H1 (cell line): Measurements from ENCODE around the gene TTC23. TPM values are rescaled to one million over a fixed set of nuclear protein-coding genes. Genes with fewer than 3 reads are reported as not detected.

Experiments
- CTCF ChIA-PET: fragments of 300-600 bp; sonication (Branson Sonifier 250); formaldehyde crosslinking; loops from one replicate; lab custom pipeline; 2021; ENCODE audit not compliant: partially characterized antibody; lab: Charles Lee
- POLR2A ChIA-PET: fragments of 300-600 bp; sonication (Branson Sonifier 250); formaldehyde crosslinking; loops from one replicate; lab custom pipeline; 2021; ENCODE audit warnings: inconsistent platforms; ENCODE audit not compliant: partially characterized antibody; lab: Charles Lee
- DNase-seq, 2 experiments: peaks; one replicate each; pipeline versions ENCODE4 v3.0.0 to v3.0.0-alpha.2; 2010 to 2022; ENCODE audit warnings: low spot score in 2 of 2, low read depth in 1 of 2, mixed read lengths in 1 of 2
- FAIRE-seq: peaks from 2 replicates; lab custom pipeline; 2011; peaks lifted over from hg19 to GRCh38; lab: Jason Lieb, UNC
- H2AFZ ChIP-seq: 2 replicates; pipeline ENCODE4 v1.8.1; 2012; ENCODE audit warnings: low read length, inconsistent platforms
- H2AK5ac ChIP-seq: 2 replicates; pipeline ENCODE4 v1.6.1; 2013; ENCODE audit warnings: low read depth, low read length
- H2BK120ac ChIP-seq: replicated peaks from 2 replicates; pipeline ENCODE3; 2013; ENCODE audit warnings: low read depth, low read length, inconsistent platforms
- H2BK12ac ChIP-seq: 2 replicates; pipeline ENCODE4 v1.6.1; 2013; ENCODE audit warnings: low read depth, low read length
- H2BK15ac ChIP-seq: 2 replicates; pipeline ENCODE4 v1.6.1; 2013; ENCODE audit warnings: low read length
- H2BK20ac ChIP-seq: 2 replicates; pipeline ENCODE4 v1.6.1; 2013; ENCODE audit warnings: low read length
- H2BK5ac ChIP-seq: 2 replicates; pipeline ENCODE4 v1.6.1; 2013; ENCODE audit warnings: low read depth, low read length
- H3K14ac ChIP-seq: 2 replicates; pipeline ENCODE4 v1.6.1; 2013; ENCODE audit warnings: inconsistent platforms; ENCODE audit not compliant: insufficient read length
- H3K18ac ChIP-seq: 2 replicates; pipeline ENCODE4 v1.6.1; 2013; ENCODE audit warnings: low read length; ENCODE audit errors: extremely low read depth
- H3K23ac ChIP-seq: 2 replicates; pipeline ENCODE4 v1.6.1; 2013; ENCODE audit warnings: inconsistent platforms; ENCODE audit not compliant: insufficient read length
- H3K23me2 ChIP-seq: 2 replicates; pipeline ENCODE4 v1.6.1; 2013; ENCODE audit warnings: low read depth, low read length
- H3K27ac ChIP-seq: 2 replicates; pipeline ENCODE4 v1.6.1; 2011; ENCODE audit warnings: low read depth, low read length, inconsistent platforms
- H3K27me3 ChIP-seq, 4 experiments: replicated peaks in 1 of 4; 1 replicate in 1 of 4; 2 replicates in 3 of 4; pipeline versions ENCODE4 v1.6.1 to v1.8.1; 2011 to 2013; ENCODE audit warnings: low read length in 3 of 4, mild to moderate bottlenecking in 3 of 4, inconsistent platforms in 2 of 4, mixed read lengths in 2 of 4, moderate library complexity in 1 of 4; ENCODE audit not compliant: control insufficient read depth in 3 of 4, insufficient read depth in 3 of 4; ENCODE audit errors: extremely low read depth in 1 of 4
- H3K36me3 ChIP-seq, 4 experiments: 2 replicates each; pipeline versions ENCODE4 v1.6.1 to v1.8.1; 2011 to 2013; ENCODE audit warnings: mild to moderate bottlenecking in 4 of 4, low read length in 3 of 4, moderate library complexity in 2 of 4, control low read depth in 1 of 4, inconsistent platforms in 1 of 4; ENCODE audit not compliant: insufficient read depth in 4 of 4, control insufficient read depth in 2 of 4
- H3K4ac ChIP-seq: replicated peaks from 2 replicates; pipeline ENCODE3; 2013; ENCODE audit warnings: low read length, low read depth, mixed read lengths, inconsistent platforms; ENCODE audit not compliant: insufficient read length
- H3K4me1 ChIP-seq, 4 experiments: replicated peaks in 1 of 4; 1 replicate in 1 of 4; 2 replicates in 3 of 4; pipeline versions ENCODE4 v1.6.1 to v1.8.1; 2011 to 2013; ENCODE audit warnings: low read length in 3 of 4, inconsistent platforms in 2 of 4, mixed read lengths in 1 of 4; ENCODE audit not compliant: insufficient read depth in 4 of 4, control insufficient read depth in 3 of 4
- H3K4me2 ChIP-seq, 2 experiments: 2 replicates each; pipeline versions ENCODE4 v1.6.1 to v1.8.1; 2011 to 2013; ENCODE audit warnings: low read depth in 2 of 2, low read length in 2 of 2, control low read depth in 1 of 2, inconsistent platforms in 1 of 2, mild to moderate bottlenecking in 1 of 2; ENCODE audit not compliant: insufficient read depth in 1 of 2
- H3K4me3 ChIP-seq, 4 experiments: fragments of 200-600, 300-600 bp in 1 of 4; sonication (generic), shearing (Covaris generic), sonication (Bioruptor Twin) in 1 of 4; 2 replicates each; pipeline versions ENCODE4 v1.5.1 to v1.8.1; 2011 to 2016; ENCODE audit warnings: low read length in 4 of 4, low read depth in 3 of 4, control low read depth in 2 of 4, inconsistent platforms in 2 of 4, mild to moderate bottlenecking in 2 of 4, mixed read lengths in 1 of 4, moderate library complexity in 1 of 4; ENCODE audit not compliant: insufficient read depth in 2 of 4; ENCODE audit errors: extremely low read depth in 1 of 4
- H3K56ac ChIP-seq: replicated peaks from 2 replicates; pipeline ENCODE3; 2013; ENCODE audit warnings: low read depth, mild to moderate bottlenecking, mixed read lengths, low read length, inconsistent platforms; ENCODE audit not compliant: insufficient read length
- H3K79me1 ChIP-seq: 2 replicates; pipeline ENCODE4 v1.6.1; 2013; ENCODE audit warnings: low read depth, low read length, control low read depth
- H3K79me2 ChIP-seq, 2 experiments: 2 replicates each; pipeline versions ENCODE4 v1.6.1 to v1.8.1; 2012 to 2013; ENCODE audit warnings: low read length in 2 of 2, mild to moderate bottlenecking in 2 of 2, inconsistent platforms in 1 of 2; ENCODE audit not compliant: insufficient read depth in 2 of 2, control insufficient read depth in 1 of 2
- H3K9ac ChIP-seq, 4 experiments: replicated peaks in 1 of 4; 1 replicate in 1 of 4; 2 replicates in 3 of 4; pipeline versions ENCODE4 v1.6.1 to v1.8.1; 2011 to 2013; ENCODE audit warnings: low read depth in 3 of 4, low read length in 3 of 4, control low read depth in 2 of 4, mild to moderate bottlenecking in 2 of 4, moderate library complexity in 2 of 4, inconsistent platforms in 1 of 4; ENCODE audit errors: extremely low read depth in 1 of 4
- H3K9me3 ChIP-seq, 2 experiments: 2 replicates each; pipeline versions ENCODE4 v1.6.1 to v1.8.1; 2012 to 2013; ENCODE audit warnings: mild to moderate bottlenecking in 2 of 2, moderate library complexity in 2 of 2, control low read depth in 1 of 2, inconsistent platforms in 1 of 2, low read depth in 1 of 2, low read length in 1 of 2, mixed read lengths in 1 of 2; ENCODE audit not compliant: insufficient read depth in 2 of 2
- H4K20me1 ChIP-seq, 2 experiments: replicated peaks in 1 of 2; 2 replicates each; pipeline versions ENCODE3 to v1.8.1; 2011 to 2013; ENCODE audit warnings: inconsistent platforms in 2 of 2, low read length in 2 of 2, mild to moderate bottlenecking in 1 of 2; ENCODE audit not compliant: insufficient read depth in 2 of 2, control insufficient read depth in 1 of 2
- H4K5ac ChIP-seq: 2 replicates; pipeline ENCODE4 v1.6.1; 2013; ENCODE audit warnings: low read length, low read depth, mixed read lengths, inconsistent platforms; ENCODE audit not compliant: insufficient read length
- H4K8ac ChIP-seq: 2 replicates; pipeline ENCODE4 v1.8.0; 2013; ENCODE audit warnings: mild to moderate bottlenecking, moderate library complexity, low read length, inconsistent platforms; ENCODE audit not compliant: insufficient read depth; ENCODE audit errors: extremely low read depth
- H4K91ac ChIP-seq: replicated peaks from 2 replicates; pipeline ENCODE3; 2013; ENCODE audit warnings: low read length, mixed read lengths, inconsistent platforms; ENCODE audit not compliant: insufficient read length
- BRCA1 ChIP-seq: IDR thresholded peaks from 2 replicates; pipeline ENCODE4 v1.6.1; 2012; ENCODE audit warnings: low read depth, low read length, improper control_type of control experiment
- CHD2 ChIP-seq: IDR thresholded peaks from 2 replicates; pipeline ENCODE4 v1.6.1; 2012; ENCODE audit warnings: low read length, improper control_type of control experiment
- GABPA ChIP-seq: IDR thresholded peaks from 2 replicates; pipeline ENCODE4 v1.6.1; 2011; ENCODE audit warnings: mild to moderate bottlenecking, low read length, moderate library complexity, borderline replicate concordance; ENCODE audit not compliant: insufficient read depth
- HDAC2 ChIP-seq, 2 experiments: fragments of 300-600 bp in 1 of 2; sonication (generic) in 1 of 2; IDR thresholded peaks; 2 replicates each; pipeline ENCODE4 v1.6.1; 2011 to 2012; ENCODE audit warnings: low read depth in 2 of 2, low read length in 2 of 2, mild to moderate bottlenecking in 2 of 2, moderate library complexity in 2 of 2, borderline replicate concordance in 1 of 2, inconsistent platforms in 1 of 2
- JUND ChIP-seq: IDR thresholded peaks from 2 replicates; pipeline ENCODE4 v1.6.1; 2011; ENCODE audit warnings: mild to moderate bottlenecking, improper control_type of control experiment, low read length
- KDM1A ChIP-seq: fragments of 200-600, 300-600 bp; sonication (generic); IDR thresholded peaks from 2 replicates; pipeline ENCODE4 v1.7.1; 2016; ENCODE audit warnings: mild to moderate bottlenecking, low read length, borderline replicate concordance
- KDM4A ChIP-seq: IDR thresholded peaks from one replicate; pipeline ENCODE4 v1.7.1; 2012; ENCODE audit warnings: low read depth, mild to moderate bottlenecking, moderate library complexity, low read length, inconsistent platforms; ENCODE audit not compliant: severe bottlenecking
- PHF8 ChIP-seq: fragments of 200-600 bp; sonication (generic); conservative IDR thresholded peaks from 2 replicates; pipeline ENCODE4 v1.7.1; 2012; ENCODE audit warnings: low read depth, mild to moderate bottlenecking, inconsistent platforms, low read length, moderate library complexity
- POLR2AphosphoS5 ChIP-seq: IDR thresholded peaks from 2 replicates; pipeline ENCODE4 v1.6.1; 2011; ENCODE audit warnings: low read depth, low read length
- SIN3A ChIP-seq, 2 experiments: IDR thresholded peaks in 1 of 2; conservative IDR thresholded peaks in 1 of 2; 2 replicates each; pipeline ENCODE4 v1.6.1; 2011 to 2012; ENCODE audit warnings: low read length in 2 of 2, improper control_type of control experiment in 1 of 2, low read depth in 1 of 2, mild to moderate bottlenecking in 1 of 2
- WGBS, 2 experiments: shearing (Covaris generic) in 1 of 2; methylation state at CpG; one replicate each; pipeline versions ENCODE4 v1.1.6 to v1.1.7; 2013 to 2015; ENCODE audit warnings: low lambda C conversion rate in 2 of 2, mixed read lengths in 2 of 2, inconsistent platforms in 1 of 2, low coverage in 1 of 2, missing lambda C conversion rate in 1 of 2; ENCODE audit not compliant: insufficient replicate concordance in 2 of 2, insufficient coverage in 1 of 2, insufficient read length in 1 of 2; ENCODE audit errors: extremely low coverage in 1 of 2, missing lambda C conversion rate in 1 of 2; 5-methylcytosine and 5-hydroxymethylcytosine counted together
- long read RNA-seq, 2 experiments: library from RNA in 1 of 2; library from capped mRNA in 1 of 2; stranded (forward); transcript quantifications; one replicate each; pipeline ENCODE4 v2.0.0, GENCODE V29; 2021; ENCODE audit warnings: inconsistent platforms in 1 of 2
- polyA minus RNA-seq, 3 experiments: library from RNA; depleted of rRNA, polyadenylated mRNA; stranded (reverse); fragments of >200 nt; gene quantifications; 1 replicate in 2 of 3; 2 replicates in 1 of 3; pipeline ENCODE4 v1.2.3, GENCODE V29; 2011
- polyA plus RNA-seq, 7 experiments: library from polyadenylated mRNA; depleted of rRNA in 3 of 7; stranded (reverse) in 5 of 7; unstranded in 2 of 7; fragments of >200 nt in 5 of 7; fragments of 200-250 nt in 2 of 7; gene quantifications; 1 replicate in 5 of 7; 2 replicates in 1 of 7; 4 replicates in 1 of 7; pipeline versions ENCODE4 v1.2.1 to v1.2.3, GENCODE V29; 2011 to 2013; ENCODE audit warnings: missing spikeins in 2 of 7, mixed read lengths in 2 of 7
- total RNA-seq: library from RNA; stranded (reverse); fragmentation: NEBNext Ultra II Directional; extraction: Animal tissue kit (Norgen Biotek cat#: 25700); gene quantifications from 2 replicates; pipeline ENCODE4 v1.2.1, GENCODE V29; 2021

The TTC23 gene
- 16.0 and 23.0 TPM in 2 replicates for total RNA-seq
- polyA plus RNA-seq (2011; rRNA removed), result 4.8 and 5.0 TPM in 2 replicates
- polyA plus RNA-seq (2011; cell fraction: cytosol; rRNA removed), result 7.5 TPM
- polyA plus RNA-seq (2011; cell fraction: nucleus; rRNA removed), result 9.6 TPM
- 14.6 to 16.5 TPM (median 15.5 TPM) in 4 replicates for polyA plus RNA-seq (2012, experiment 1 of 2)
- 7.9 TPM for polyA plus RNA-seq (2012, experiment 2 of 2)
- polyA plus RNA-seq (2013, experiment 1 of 2), result 12.9 TPM
- polyA plus RNA-seq (2013, experiment 2 of 2), result 14.2 TPM
- 8.6 and 13.6 TPM in 2 replicates for polyA minus RNA-seq (2011; rRNA and poly(A)+ RNA removed)
- polyA minus RNA-seq (2011; cell fraction: cytosol; rRNA and poly(A)+ RNA removed), result 7.6 TPM
- polyA minus RNA-seq (2011; cell fraction: nucleus; rRNA and poly(A)+ RNA removed), result 17.8 TPM
- long read RNA-seq, experiment 1, partial matches to known transcripts, result 2 of 9 reads
- long read RNA-seq, experiment 1, other reads (novel, unspliced or antisense), result 7 of 9 reads
- long read RNA-seq, experiment 2, partial matches to known transcripts, result 1 of 3 reads
- long read RNA-seq, experiment 2, other reads (novel, unspliced or antisense), result 2 of 3 reads

- Histone ChIP-seq H4K5ac (no peak within 1 kb of the TSS), H2BK120ac (no peak within 1 kb of the TSS), H3K23ac (no peak within 1 kb of the TSS), H3K79me1 (peaks cover 4% of the 10 kb centered on the region; the same call in 1 of the 2 replicates), H2AFZ (peak within 1 kb of the TSS; percentile 97), H3K4ac (no peak within 1 kb of the TSS), H3K4me2 (peak within 1 kb of the TSS; percentile 60 to 86), H3K4me3 (peak within 1 kb of the TSS; percentile 84 to 93 (median 90)), H3K18ac (no peak within 1 kb of the TSS), H2BK12ac (no peak within 1 kb of the TSS), H4K20me1 (no peaks in the 10 kb centered on the region), H4K91ac (no peak within 1 kb of the TSS), H3K36me3 (no peaks in the 10 kb centered on the region; a peak in 1 of 8 replicates), H3K4me1 (peaks cover 0 to 3% (median under 1%) of the 10 kb centered on the region in 4 experiments; a peak in 4 of 7 replicates), H2BK20ac (no peak within 1 kb of the TSS), H2AK5ac (no peak within 1 kb of the TSS), H2BK5ac (no peak within 1 kb of the TSS), H3K23me2 (peaks cover 5% of the 10 kb centered on the region; the same call in 1 of the 2 replicates), H3K9ac (peak within 1 kb of the TSS; percentile 51 to 96 (median 59)), H3K27ac (no peak within 1 kb of the TSS), H3K56ac (no peak within 1 kb of the TSS), H3K14ac (no peak within 1 kb of the TSS), H3K9me3 (no peaks in the 10 kb centered on the region), H3K27me3 (no peaks in the 10 kb centered on the region), H3K79me2 (peaks cover 0 to 22% of the 10 kb centered on the region in 2 experiments; a peak in 2 of 4 replicates), H2BK15ac (no peak within 1 kb of the TSS), H4K8ac (no peak within 1 kb of the TSS)
- 0% methylated on average over 14 of the region's 14 CpGs; no CpG with 5 or more reads in 1 of the 2 experiments for WGBS, 2 experiments
- ChIA-PET CTCF (no interaction called here), POLR2A (no interaction called here)
- peak in 1 of 2 experiments; percentile 48 for DNase-seq
- peak; percentile 83 for FAIRE-seq
- TF ChIP-seq HDAC2 (IDR thresholded peaks at IDR 0.05; ENCODE audit: borderline replicate concordance in 1 of 2, low read depth in 2 of 2, low read length in 2 of 2), result no peak
- no peak for TF ChIP-seq BRCA1
- TF ChIP-seq CHD2, result no peak; the same call in 1 of the 2 replicates
- TF ChIP-seq SIN3A (conservative IDR thresholded peaks at IDR 0.05 in 1 of 2, IDR thresholded peaks at IDR 0.05 in 1 of 2; ENCODE audit: low read depth in 1 of 2, low read length in 2 of 2), result 0 out of 4 replicates have a peak, but pooled peaks of 1 of the 2 experiments have one; percentile 19
- TF ChIP-seq JUND, result no peak
- no peak for TF ChIP-seq GABPA
- peak; percentile 30 for TF ChIP-seq KDM4A
- TF ChIP-seq PHF8, result no peak
- TF ChIP-seq POLR2AphosphoS5, result no peak
- no peak for TF ChIP-seq KDM1A
These were observed at the start of gene TTC23 for GRCh38 chr15:99249270-99249841. TTC23 (minus strand) TSS chr15:99249581; CDS start chr15:99228712, 20,869 bp downstream.
